IPS-18c (cell line): ENCODE results near the gene LIFR.

Experiments used
- H3K4me3 ChIP-seq: 2 replicates; pipeline ENCODE4 v1.7.0; 2013; ENCODE audit warnings: low read depth, mild to moderate bottlenecking, low read length, moderate library complexity; ENCODE audit not compliant: insufficient read depth
- H3K9me3 ChIP-seq: one replicate; pipeline ENCODE4 v1.6.1; 2013; ENCODE audit warnings: mild to moderate bottlenecking, low read length, moderate library complexity; ENCODE audit not compliant: control insufficient read depth, insufficient read depth

The LIFR gene

GRCh38 chr5:38443390-38443789, 113.1 kb downstream of the LIFR start:
- no peak overlapping the region for H3K4me3 ChIP-seq

DNA sequence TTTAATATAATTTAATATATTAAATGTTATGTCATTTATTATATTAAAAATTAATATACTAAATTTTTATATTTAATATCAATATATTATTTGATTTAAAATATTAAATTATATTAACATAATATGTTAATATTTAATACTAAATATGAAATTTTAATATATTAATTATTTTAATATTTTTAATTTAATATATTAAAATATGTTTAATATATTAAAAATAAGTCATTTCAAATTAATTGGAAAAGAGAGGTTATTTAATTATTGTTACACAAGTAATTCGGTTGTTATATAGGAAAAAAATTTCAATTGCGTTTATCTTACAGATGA, 114.2 kb downstream of the LIFR start:
- no peaks in the 10 kb centered on the region for H3K9me3 ChIP-seq
- H3K4me3 ChIP-seq = no peak overlapping the region

More at GRCh38 chr5:38443390-38443789, 113.1 kb downstream of the LIFR start:
- no peaks in the 10 kb centered on the region for H3K9me3 ChIP-seq

- Histone ChIP-seq H3K9me3 (no peaks in the 10 kb centered on the region), H3K4me3 (no peak overlapping the region)
These were observed 114.8 kb downstream of the LIFR start for GRCh38 chr5:38441453-38442246.

DNA sequence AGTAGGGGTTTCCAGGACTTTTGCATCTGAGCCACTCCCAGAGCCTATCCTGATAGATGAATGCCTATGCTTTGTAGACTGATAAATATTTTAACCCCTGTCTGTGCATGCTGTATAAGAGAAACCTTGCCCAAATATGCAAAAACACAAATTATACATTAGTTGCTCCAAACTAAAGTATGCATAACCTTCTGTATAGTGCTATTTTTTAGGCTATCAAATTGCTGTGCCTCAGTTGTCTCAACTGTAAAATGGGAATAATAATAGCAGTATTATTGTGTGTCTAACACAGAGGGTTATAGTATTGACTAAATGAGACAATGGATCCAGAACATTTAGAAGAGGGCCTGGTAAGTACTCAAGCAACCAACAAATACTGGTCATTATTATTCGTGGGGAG, 117.7 kb downstream of the LIFR start:
- Histone ChIP-seq H3K4me3 (no peak overlapping the region), H3K9me3 (no peaks in the 10 kb centered on the region)

DNA sequence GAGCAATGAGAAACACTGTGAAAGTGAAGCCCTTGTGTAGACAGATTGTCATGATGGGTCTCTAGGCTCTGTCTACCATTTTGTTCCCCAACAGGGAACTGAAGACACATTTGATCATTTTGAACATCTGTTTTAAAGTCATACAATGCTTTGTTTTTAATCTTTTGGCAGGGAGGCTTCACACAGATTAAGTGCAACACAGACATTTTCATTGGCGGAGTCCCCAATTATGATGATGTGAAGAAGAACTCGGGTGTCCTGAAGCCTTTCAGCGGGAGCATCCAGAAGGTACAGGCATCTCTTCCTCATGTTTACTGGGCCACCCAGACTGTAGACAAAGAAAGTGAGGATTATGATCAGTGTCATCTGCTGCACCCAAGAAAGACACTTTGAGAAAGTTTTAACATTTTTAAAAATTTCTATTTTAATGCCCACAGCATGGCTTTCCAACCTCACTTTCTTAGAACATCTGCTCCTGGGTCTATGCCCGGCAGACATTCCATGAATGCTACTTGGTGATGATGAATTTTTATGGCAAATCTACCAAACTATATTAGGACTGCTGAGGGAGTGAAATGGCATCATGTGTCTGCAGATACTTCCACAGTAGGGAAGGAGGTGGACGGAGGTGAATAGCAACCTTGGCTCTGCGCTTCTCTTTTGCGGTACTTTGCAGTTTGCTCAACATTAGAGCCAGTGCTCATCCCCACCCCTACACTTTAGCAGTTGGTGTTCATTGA, 121.3 kb downstream of the LIFR start:
- no peaks in the 10 kb centered on the region for H3K9me3 ChIP-seq
- no peak overlapping the region for H3K4me3 ChIP-seq

- no peaks in the 10 kb centered on the region for H3K9me3 ChIP-seq
These were observed 123.1 kb downstream of the LIFR start for GRCh38 chr5:38433160-38433861.

DNA sequence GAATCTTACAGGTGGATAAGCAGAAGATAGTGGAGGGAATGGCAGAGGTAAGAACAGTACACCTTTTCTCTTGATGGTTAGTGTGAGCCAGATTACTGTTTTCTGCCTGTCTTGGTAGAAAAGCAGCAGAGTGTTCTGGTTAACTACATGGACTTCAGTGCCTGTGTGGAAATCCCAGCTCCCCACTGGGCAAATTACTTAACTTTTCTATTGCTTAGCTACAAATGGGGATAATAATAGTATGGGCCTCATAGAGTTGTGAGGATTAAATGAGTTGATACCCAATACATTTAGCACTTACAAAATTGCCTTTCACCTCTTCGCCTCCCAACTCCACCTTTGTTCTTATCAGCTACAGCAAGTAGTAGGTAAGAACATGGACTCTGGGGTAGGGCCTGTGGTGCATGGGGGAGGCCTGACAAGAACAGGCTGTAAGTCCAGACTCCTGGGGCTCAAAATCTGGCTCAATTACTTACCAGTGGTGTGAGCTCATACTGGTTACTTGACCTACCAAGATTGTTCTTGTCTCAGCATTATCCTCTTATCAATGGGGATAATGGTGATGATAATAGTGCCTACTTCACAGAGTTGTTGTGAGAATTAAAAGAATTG, 125.1 kb downstream of the LIFR start:
- Histone ChIP-seq H3K9me3 (no peaks in the 10 kb centered on the region), H3K4me3 (no peak overlapping the region)

More at GRCh38 chr5:38433160-38433861, 123.1 kb downstream of the LIFR start:
- no peak overlapping the region for H3K4me3 ChIP-seq

GRCh38 chr5:38426986-38427950, 129.2 kb downstream of the LIFR start:
- no peak overlapping the region for H3K4me3 ChIP-seq

DNA sequence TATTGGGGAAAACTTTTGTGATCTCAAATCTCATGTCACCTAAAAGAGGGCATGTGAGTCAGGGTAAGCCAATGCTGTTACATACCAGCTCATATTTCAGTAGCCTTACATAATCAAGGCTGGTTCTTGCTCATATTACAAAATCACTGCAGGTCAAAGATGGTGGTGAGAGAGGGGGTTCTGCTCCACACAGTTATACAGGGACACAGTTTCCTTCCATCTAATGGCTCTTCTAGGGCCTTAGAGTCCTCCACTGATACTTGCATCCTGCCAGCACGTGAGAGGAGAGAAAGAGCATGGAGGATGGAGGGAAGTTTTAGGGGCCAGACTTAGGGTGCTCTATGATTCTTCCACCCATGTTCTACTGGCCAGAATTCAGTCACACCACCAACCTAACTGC, 130.0 kb downstream of the LIFR start:
- H3K4me3 ChIP-seq = no peak overlapping the region
- H3K9me3 ChIP-seq = no peaks in the 10 kb centered on the region

More at GRCh38 chr5:38426986-38427950, 129.2 kb downstream of the LIFR start:
- H3K9me3 ChIP-seq = no peaks in the 10 kb centered on the region
